Esophagus muscularis mucosa (tissue), 4 donors: ENCODE data around the gene MFSD2B.

Experiments
- EP300 ChIP-seq: sonication (generic); formaldehyde crosslinking; IDR thresholded peaks from one replicate; pipeline ENCODE4 v1.6.1; 2017; ENCODE audit warnings: antibody characterized with exemption
- POLR2A ChIP-seq: fragments of 450-650 bp; IDR thresholded peaks from one replicate; pipeline ENCODE4 v1.6.1; 2017; ENCODE audit warnings: antibody characterized with exemption, moderate library complexity, mild to moderate bottlenecking, low read depth
- POLR2AphosphoS5 ChIP-seq, 2 donors: sonication (generic); formaldehyde crosslinking; IDR thresholded peaks; one replicate each; pipeline ENCODE4 v1.6.1; 2017; ENCODE audit warnings: antibody characterized with exemption in 2 of 2
- TF ChIP-seq, protein P1 (sequence below), 3 experiments: fragments of 200-600 bp in 2 of 3; fragments of 450-650 bp in 1 of 3; sonication (generic) in 2 of 3; IDR thresholded peaks; one replicate each; pipeline ENCODE4 v1.5.1; 2017 to 2019; ENCODE audit warnings: antibody characterized with exemption in 3 of 3, mild to moderate bottlenecking in 2 of 3, moderate library complexity in 1 of 3

DNA sequence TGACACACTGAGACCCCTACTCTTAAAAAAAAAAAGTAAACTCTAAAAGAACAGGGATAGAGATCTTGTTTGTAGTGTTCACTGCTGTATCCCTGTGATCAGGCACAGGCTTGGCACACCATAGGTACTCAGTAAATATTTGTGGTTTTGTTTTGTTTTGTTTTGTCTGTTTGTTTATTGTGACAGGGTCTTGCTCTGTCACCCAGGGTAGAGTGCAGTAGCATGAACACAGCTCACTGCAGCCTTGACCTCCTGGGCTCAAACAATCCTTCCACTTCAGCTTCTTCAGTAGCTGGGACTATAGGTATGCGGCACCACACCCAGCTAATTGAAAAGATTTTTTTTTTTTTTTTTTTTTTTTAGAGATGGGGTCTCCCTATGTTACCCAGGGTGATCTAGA is 43.1 kb downstream of the MFSD2B start:
- TF ChIP-seq, protein P1, sequence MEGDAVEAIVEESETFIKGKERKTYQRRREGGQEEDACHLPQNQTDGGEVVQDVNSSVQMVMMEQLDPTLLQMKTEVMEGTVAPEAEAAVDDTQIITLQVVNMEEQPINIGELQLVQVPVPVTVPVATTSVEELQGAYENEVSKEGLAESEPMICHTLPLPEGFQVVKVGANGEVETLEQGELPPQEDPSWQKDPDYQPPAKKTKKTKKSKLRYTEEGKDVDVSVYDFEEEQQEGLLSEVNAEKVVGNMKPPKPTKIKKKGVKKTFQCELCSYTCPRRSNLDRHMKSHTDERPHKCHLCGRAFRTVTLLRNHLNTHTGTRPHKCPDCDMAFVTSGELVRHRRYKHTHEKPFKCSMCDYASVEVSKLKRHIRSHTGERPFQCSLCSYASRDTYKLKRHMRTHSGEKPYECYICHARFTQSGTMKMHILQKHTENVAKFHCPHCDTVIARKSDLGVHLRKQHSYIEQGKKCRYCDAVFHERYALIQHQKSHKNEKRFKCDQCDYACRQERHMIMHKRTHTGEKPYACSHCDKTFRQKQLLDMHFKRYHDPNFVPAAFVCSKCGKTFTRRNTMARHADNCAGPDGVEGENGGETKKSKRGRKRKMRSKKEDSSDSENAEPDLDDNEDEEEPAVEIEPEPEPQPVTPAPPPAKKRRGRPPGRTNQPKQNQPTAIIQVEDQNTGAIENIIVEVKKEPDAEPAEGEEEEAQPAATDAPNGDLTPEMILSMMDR (IDR thresholded peaks at IDR 0.05) = no peak
- no peak for TF ChIP-seq POLR2A
- TF ChIP-seq EP300 = no peak
- TF ChIP-seq POLR2AphosphoS5 (IDR thresholded peaks at IDR 0.05) = no peak
